NCI-H446 treated with DMSO at 0.1 percent for 48 hours (cell line): ENCODE measurements around the gene EML5.
"Not testable (repeated sequence)": the region's sequence is repeated elsewhere in the genome, so short reads cannot be mapped to it uniquely, and the experiment has no call there.

Experiments used
- DNase-seq: peaks from one replicate; lab custom pipeline; 2025; lab: John Stamatoyannopoulos, UW

Gene EML5

GRCh38 chr14:88792473-88793258, at the start of gene EML5:
TSS of gene EML5 (minus strand) at chr14:88792953. CDS start at chr14:88792503, 450 bp downstream.
- DNase-seq, result peak; percentile 65

- no peak for DNase-seq
These were observed 49.7 kb upstream of the EML5 start for GRCh38 chr14:88842414-88842813.

GRCh38 chr14:88841741-88842140, 49.0 kb upstream of the EML5 start:
- no peak for DNase-seq

GRCh38 chr14:88840926-88841325, 48.2 kb upstream of the EML5 start:
- no peak for DNase-seq

- DNase-seq, result no peak
These were observed 45.3 kb upstream of the EML5 start for GRCh38 chr14:88838015-88838414.

- no peak for DNase-seq
These were observed 44.7 kb upstream of the EML5 start for GRCh38 chr14:88837495-88837894.

- DNase-seq, result peak; percentile 45
These were observed 42.9 kb upstream of the EML5 start for GRCh38 chr14:88835661-88836060.

GRCh38 chr14:88834883-88835431, 42.2 kb upstream of the EML5 start:
- DNase-seq, result peak; percentile 48

GRCh38 chr14:88831284-88831683, 38.5 kb upstream of the EML5 start:
- DNase-seq, result peak; percentile 78

- DNase-seq, result no peak
These were observed 37.0 kb upstream of the EML5 start for GRCh38 chr14:88829685-88830302.

- DNase-seq, result no peak
These were observed 36.4 kb upstream of the EML5 start for GRCh38 chr14:88829188-88829587.

GRCh38 chr14:88825503-88825902, 32.8 kb upstream of the EML5 start:
- no peak for DNase-seq

GRCh38 chr14:88825078-88825458, 32.3 kb upstream of the EML5 start:
- no peak for DNase-seq

- peak; percentile 83 for DNase-seq
These were observed 31.7 kb upstream of the EML5 start, which contains the start of gene TTC8 for GRCh38 chr14:88824314-88825077. TSS of gene TTC8 (plus strand) at chr14:88824651. CDS start at chr14:88824708, 57 bp downstream.

- no peak for DNase-seq
These were observed 31.2 kb upstream of the EML5 start for GRCh38 chr14:88823968-88824313.

GRCh38 chr14:88821888-88822287, 29.1 kb upstream of the EML5 start:
- DNase-seq, result no peak

- no peak for DNase-seq
These were observed 28.6 kb upstream of the EML5 start for GRCh38 chr14:88821378-88821777.

- DNase-seq, result not testable (repeated sequence)
These were observed 26.9 kb upstream of the EML5 start for GRCh38 chr14:88819674-88820073.

GRCh38 chr14:88818018-88818417, 25.3 kb upstream of the EML5 start:
- DNase-seq, result no peak

- DNase-seq, result no peak
These were observed 23.2 kb upstream of the EML5 start for GRCh38 chr14:88815980-88816379.

GRCh38 chr14:88808359-88808758, 15.6 kb upstream of the EML5 start:
- no peak for DNase-seq

GRCh38 chr14:88804477-88804876, 11.7 kb upstream of the EML5 start:
- no peak for DNase-seq

- DNase-seq, result no peak
These were observed 11.3 kb upstream of the EML5 start for GRCh38 chr14:88804035-88804434.
